GM23338 (cell line): Measurements from ENCODE around the gene TOX2. TPM values are rescaled to one million over a fixed set of nuclear protein-coding genes. Genes with fewer than 3 reads are reported as not detected.

Experiments
- CTCF ChIP-seq, 2 experiments: fragments of 200-600 bp in 1 of 2; sonication (generic) in 1 of 2; conservative IDR thresholded peaks; 2 replicates each; pipeline versions ENCODE4 v1.5.1 to v1.6.1; 2016 to 2017; ENCODE audit warnings: antibody characterized with exemption in 2 of 2, low read depth in 2 of 2, mild to moderate bottlenecking in 2 of 2, moderate library complexity in 1 of 2
- ETS1 ChIP-seq: IDR thresholded peaks from 2 replicates; pipeline ENCODE4 v1.6.1; 2016; ENCODE audit warnings: antibody characterized with exemption
- EZH2 ChIP-seq: fragments of 200-600 bp; sonication (generic); IDR thresholded peaks from one replicate; pipeline ENCODE4 v1.8.0; 2017; ENCODE audit warnings: antibody characterized with exemption, mild to moderate bottlenecking, low read depth; ENCODE audit not compliant: unreplicated experiment
- JUNB ChIP-seq: IDR thresholded peaks from one replicate; pipeline ENCODE4 v1.6.1; 2016; ENCODE audit warnings: antibody characterized with exemption; ENCODE audit not compliant: unreplicated experiment
- STAT1 ChIP-seq: IDR thresholded peaks from one replicate; pipeline ENCODE4 v1.6.1; 2016; ENCODE audit warnings: antibody characterized with exemption; ENCODE audit not compliant: unreplicated experiment
- ZNF114 ChIP-seq: fragments of 250-450 bp; sonication (Bioruptor Pico); IDR thresholded peaks from 2 replicates; pipeline ENCODE4 v1.5.0; 2020; ENCODE audit warnings: mild to moderate bottlenecking, moderate library complexity
- ZNF331 ChIP-seq: fragments of 250-450 bp; sonication (Bioruptor Pico); IDR thresholded peaks from 2 replicates; pipeline ENCODE4 v1.5.0; 2020; ENCODE audit warnings: low read depth, mild to moderate bottlenecking, moderate library complexity
- ZNF462 ChIP-seq: fragments of 250-450 bp; sonication (Bioruptor Pico); IDR thresholded peaks from 2 replicates; pipeline ENCODE4 v1.5.0; 2020; ENCODE audit warnings: mild to moderate bottlenecking, moderate library complexity
- polyA plus RNA-seq: library from polyadenylated mRNA; unstranded; fragments of >200 nt; fragmentation: Nextera tagmentation; extraction: Ambion mirVana; gene quantifications from 2 replicates; pipeline ENCODE4 v1.2.1, GENCODE V29; 2016
- total RNA-seq: library from RNA; depleted of rRNA; stranded (reverse); fragments of >200 nt; shearing (Covaris generic); gene quantifications from 2 replicates; pipeline ENCODE4 v1.2.3, GENCODE V29; 2014

The TOX2 gene
- total and polyA plus RNA-seq, 2 experiments from 2014 or later = 1.4 to 1.5 TPM

GRCh38 chr20:43901296-43901695 is 13.4 kb upstream of the TOX2 start (continued):
- no peak for TF ChIP-seq ZNF462
- TF ChIP-seq JUNB = no peak
- no peak for TF ChIP-seq EZH2
- no peak for TF ChIP-seq ETS1
- no peak for TF ChIP-seq STAT1
- TF ChIP-seq CTCF (conservative IDR thresholded peaks at IDR 0.05; ENCODE audit: low read depth in 2 of 2) = no peak
- no peak for TF ChIP-seq ZNF114 (CRISPR knock-in tag)
- TF ChIP-seq ZNF331 (CRISPR knock-in tag) = no peak
